ENCODE data around the gene CCDC27.

DNA sequence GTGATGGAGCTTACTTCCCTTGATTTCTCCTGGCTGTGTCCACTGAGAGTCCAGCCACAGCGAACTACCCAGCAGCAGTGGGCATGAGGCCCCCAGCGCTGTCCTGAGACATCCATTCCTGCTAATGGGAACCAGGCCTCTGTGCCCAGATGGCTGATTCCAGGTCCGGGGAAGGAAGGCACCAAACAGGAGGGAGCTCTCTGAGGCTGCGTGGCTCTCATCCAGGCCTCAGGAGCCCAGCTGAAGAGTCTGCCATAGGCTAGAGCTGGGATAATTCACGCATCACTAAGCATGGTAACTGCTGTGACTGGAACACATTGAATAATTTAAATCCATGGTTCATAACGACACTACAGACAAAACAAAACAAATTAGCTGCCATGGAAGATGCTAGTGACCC is 68.8 kb downstream of the CCDC27 start:
- TF ChIP-seq, protein P1, sequence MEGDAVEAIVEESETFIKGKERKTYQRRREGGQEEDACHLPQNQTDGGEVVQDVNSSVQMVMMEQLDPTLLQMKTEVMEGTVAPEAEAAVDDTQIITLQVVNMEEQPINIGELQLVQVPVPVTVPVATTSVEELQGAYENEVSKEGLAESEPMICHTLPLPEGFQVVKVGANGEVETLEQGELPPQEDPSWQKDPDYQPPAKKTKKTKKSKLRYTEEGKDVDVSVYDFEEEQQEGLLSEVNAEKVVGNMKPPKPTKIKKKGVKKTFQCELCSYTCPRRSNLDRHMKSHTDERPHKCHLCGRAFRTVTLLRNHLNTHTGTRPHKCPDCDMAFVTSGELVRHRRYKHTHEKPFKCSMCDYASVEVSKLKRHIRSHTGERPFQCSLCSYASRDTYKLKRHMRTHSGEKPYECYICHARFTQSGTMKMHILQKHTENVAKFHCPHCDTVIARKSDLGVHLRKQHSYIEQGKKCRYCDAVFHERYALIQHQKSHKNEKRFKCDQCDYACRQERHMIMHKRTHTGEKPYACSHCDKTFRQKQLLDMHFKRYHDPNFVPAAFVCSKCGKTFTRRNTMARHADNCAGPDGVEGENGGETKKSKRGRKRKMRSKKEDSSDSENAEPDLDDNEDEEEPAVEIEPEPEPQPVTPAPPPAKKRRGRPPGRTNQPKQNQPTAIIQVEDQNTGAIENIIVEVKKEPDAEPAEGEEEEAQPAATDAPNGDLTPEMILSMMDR (conservative IDR thresholded peaks at IDR 0.05; ENCODE audit: low read length): no peak
- TF ChIP-seq EZH2phosphoT487 (IDR thresholded peaks at IDR 0.05; ENCODE audit: borderline replicate concordance): no peak
